SK-N-SH treated with all-trans-retinoic acid at 6 μM for 48 hours (cell line): Measurements from ENCODE around the gene NAGPA.
A peak's percentile ranks its signal among the peaks of the same experiment; 100 is the strongest.

Source experiments
- ATAC-seq: fragments of 200-7000 bp; cut with Tn5 transposase; 3 replicates; pipeline ENCODE4 v1.9.1; 2020; ENCODE audit warnings: mild to moderate bottlenecking, moderate library complexity
- ARNTL ChIP-seq: fragments of 450-650 bp; formaldehyde crosslinking; IDR thresholded peaks from 2 replicates; pipeline ENCODE4 v1.5.0; 2020; ENCODE audit warnings: low read depth, mild to moderate bottlenecking, moderate library complexity, borderline replicate concordance
- BACH2 ChIP-seq: fragments of 250-450 bp; sonication (Bioruptor Pico); IDR thresholded peaks from 2 replicates; pipeline ENCODE4 v1.9.0; 2021; ENCODE audit warnings: mild to moderate bottlenecking, borderline replicate concordance
- CREB5 ChIP-seq: fragments of 250-450 bp; sonication (Bioruptor Pico); IDR thresholded peaks from 2 replicates; pipeline ENCODE4 v1.5.1; 2020; ENCODE audit warnings: low read depth, mild to moderate bottlenecking, moderate library complexity
- CSDC2 ChIP-seq: fragments of 250-450 bp; sonication (Bioruptor Pico); IDR thresholded peaks from 2 replicates; pipeline ENCODE4 v1.5.0; 2020; ENCODE audit warnings: mild to moderate bottlenecking, moderate library complexity
- CSRNP3 ChIP-seq: fragments of 250-450 bp; sonication (Bioruptor Pico); IDR thresholded peaks from 2 replicates; pipeline ENCODE4 v1.5.1; 2021; ENCODE audit warnings: mild to moderate bottlenecking, moderate library complexity
- ESRRG ChIP-seq: fragments of 250-450 bp; sonication (Bioruptor Pico); IDR thresholded peaks from 2 replicates; pipeline ENCODE4 v1.6.1; 2021; ENCODE audit warnings: mild to moderate bottlenecking
- GLIS3 ChIP-seq: fragments of 250-450 bp; sonication (Bioruptor Pico); IDR thresholded peaks from 2 replicates; pipeline ENCODE4 v1.5.0; 2020; ENCODE audit warnings: mild to moderate bottlenecking, moderate library complexity
- ISL1 ChIP-seq: fragments of 250-450 bp; sonication (Bioruptor Pico); IDR thresholded peaks from 2 replicates; pipeline ENCODE4 v2.1.2; 2022; ENCODE audit warnings: mild to moderate bottlenecking, moderate library complexity
- OSR1 ChIP-seq: fragments of 250-450 bp; sonication (Bioruptor Pico); IDR thresholded peaks from 2 replicates; pipeline ENCODE4 v1.8.0; 2022; ENCODE audit warnings: moderate library complexity, mild to moderate bottlenecking, inconsistent platforms
- PPARA ChIP-seq: fragments of 250-450 bp; sonication (Bioruptor Pico); IDR thresholded peaks from 2 replicates; pipeline ENCODE4 v1.5.0; 2020; ENCODE audit warnings: mild to moderate bottlenecking, borderline replicate concordance
- RARB ChIP-seq: fragments of 250-450 bp; sonication (Bioruptor Pico); IDR thresholded peaks from 2 replicates; pipeline ENCODE4 v1.8.0; 2021; ENCODE audit warnings: mild to moderate bottlenecking, moderate library complexity
- SNAI2 ChIP-seq: fragments of 250-450 bp; sonication (Bioruptor Pico); IDR thresholded peaks from 2 replicates; pipeline ENCODE4 v1.5.0; 2020; ENCODE audit warnings: mild to moderate bottlenecking, moderate library complexity
- TCF4 ChIP-seq: fragments of 250-450 bp; sonication (Bioruptor Pico); IDR thresholded peaks from 2 replicates; pipeline ENCODE4 v1.8.0; 2021; ENCODE audit warnings: mild to moderate bottlenecking, moderate library complexity, borderline replicate concordance
- TOX ChIP-seq: fragments of 250-450 bp; sonication (Bioruptor Pico); IDR thresholded peaks from 2 replicates; pipeline ENCODE4 v1.8.0; 2021; ENCODE audit warnings: mild to moderate bottlenecking, moderate library complexity, borderline replicate concordance
- TSHZ2 ChIP-seq: fragments of 250-450 bp; sonication (Bioruptor Pico); IDR thresholded peaks from 2 replicates; pipeline ENCODE4 v1.5.0; 2020; ENCODE audit warnings: mild to moderate bottlenecking, moderate library complexity
- ZC3H10 ChIP-seq: fragments of 250-450 bp; sonication (Bioruptor Pico); IDR thresholded peaks from 2 replicates; pipeline ENCODE4 v1.5.1; 2021; ENCODE audit warnings: mild to moderate bottlenecking, moderate library complexity
- ZFP3 ChIP-seq: fragments of 250-450 bp; sonication (Bioruptor Pico); IDR thresholded peaks from 2 replicates; pipeline ENCODE4 v1.5.0; 2020; ENCODE audit warnings: mild to moderate bottlenecking, moderate library complexity
- ZFP30 ChIP-seq: fragments of 450-650 bp; formaldehyde crosslinking; IDR thresholded peaks from 2 replicates; pipeline ENCODE4 v1.5.0; 2022; ENCODE audit warnings: mild to moderate bottlenecking, moderate library complexity
- ZNF565 ChIP-seq: fragments of 450-650 bp; formaldehyde crosslinking; conservative IDR thresholded peaks from 2 replicates; pipeline ENCODE4 v1.5.0; 2020; ENCODE audit warnings: low read depth, mild to moderate bottlenecking, moderate library complexity
- ZNF70 ChIP-seq: fragments of 450-650 bp; formaldehyde crosslinking; IDR thresholded peaks from 2 replicates; pipeline ENCODE4 v1.5.0; 2020; ENCODE audit warnings: mild to moderate bottlenecking, moderate library complexity
- ZNF8 ChIP-seq: fragments of 450-650 bp; formaldehyde crosslinking; IDR thresholded peaks from 2 replicates; pipeline ENCODE4 v1.5.0; 2020; ENCODE audit warnings: mild to moderate bottlenecking, moderate library complexity
- TF ChIP-seq, protein P1 (sequence below): fragments of 250-450 bp; sonication (Bioruptor Pico); IDR thresholded peaks from 2 replicates; pipeline ENCODE4 v1.8.0; 2021; ENCODE audit warnings: low read depth, mild to moderate bottlenecking, moderate library complexity, borderline replicate concordance
- TF ChIP-seq, protein P2 (sequence below): fragments of 250-450 bp; sonication (Bioruptor Pico); IDR thresholded peaks from 2 replicates; pipeline ENCODE4 v1.8.0; 2020; ENCODE audit warnings: mild to moderate bottlenecking, moderate library complexity, borderline replicate concordance

Gene NAGPA

GRCh38 chr16:5059386-5060072 is 25.8 kb upstream of the NAGPA start:
- ATAC-seq = no peak
- TF ChIP-seq OSR1 (CRISPR knock-in tag) = no peak
- no peak for TF ChIP-seq PPARA (CRISPR knock-in tag)
- no peak for TF ChIP-seq CSDC2 (CRISPR knock-in tag)
- TF ChIP-seq, protein P1, sequence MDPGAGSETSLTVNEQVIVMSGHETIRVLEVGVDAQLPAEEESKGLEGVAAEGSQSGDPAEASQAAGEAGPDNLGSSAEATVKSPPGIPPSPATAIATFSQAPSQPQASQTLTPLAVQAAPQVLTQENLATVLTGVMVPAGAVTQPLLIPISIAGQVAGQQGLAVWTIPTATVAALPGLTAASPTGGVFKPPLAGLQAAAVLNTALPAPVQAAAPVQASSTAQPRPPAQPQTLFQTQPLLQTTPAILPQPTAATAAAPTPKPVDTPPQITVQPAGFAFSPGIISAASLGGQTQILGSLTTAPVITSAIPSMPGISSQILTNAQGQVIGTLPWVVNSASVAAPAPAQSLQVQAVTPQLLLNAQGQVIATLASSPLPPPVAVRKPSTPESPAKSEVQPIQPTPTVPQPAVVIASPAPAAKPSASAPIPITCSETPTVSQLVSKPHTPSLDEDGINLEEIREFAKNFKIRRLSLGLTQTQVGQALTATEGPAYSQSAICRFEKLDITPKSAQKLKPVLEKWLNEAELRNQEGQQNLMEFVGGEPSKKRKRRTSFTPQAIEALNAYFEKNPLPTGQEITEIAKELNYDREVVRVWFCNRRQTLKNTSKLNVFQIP (CRISPR knock-in tag) = no peak
- no peak for TF ChIP-seq ESRRG (CRISPR knock-in tag)
- TF ChIP-seq ISL1 = no peak
- no peak for TF ChIP-seq TCF4 (CRISPR knock-in tag)
- no peak for TF ChIP-seq ZC3H10 (CRISPR knock-in tag)
- no peak for TF ChIP-seq BACH2
- TF ChIP-seq ZFP3 (CRISPR knock-in tag) = no peak
- TF ChIP-seq ZNF70 (CRISPR knock-in tag) = no peak
- TF ChIP-seq, protein P2, sequence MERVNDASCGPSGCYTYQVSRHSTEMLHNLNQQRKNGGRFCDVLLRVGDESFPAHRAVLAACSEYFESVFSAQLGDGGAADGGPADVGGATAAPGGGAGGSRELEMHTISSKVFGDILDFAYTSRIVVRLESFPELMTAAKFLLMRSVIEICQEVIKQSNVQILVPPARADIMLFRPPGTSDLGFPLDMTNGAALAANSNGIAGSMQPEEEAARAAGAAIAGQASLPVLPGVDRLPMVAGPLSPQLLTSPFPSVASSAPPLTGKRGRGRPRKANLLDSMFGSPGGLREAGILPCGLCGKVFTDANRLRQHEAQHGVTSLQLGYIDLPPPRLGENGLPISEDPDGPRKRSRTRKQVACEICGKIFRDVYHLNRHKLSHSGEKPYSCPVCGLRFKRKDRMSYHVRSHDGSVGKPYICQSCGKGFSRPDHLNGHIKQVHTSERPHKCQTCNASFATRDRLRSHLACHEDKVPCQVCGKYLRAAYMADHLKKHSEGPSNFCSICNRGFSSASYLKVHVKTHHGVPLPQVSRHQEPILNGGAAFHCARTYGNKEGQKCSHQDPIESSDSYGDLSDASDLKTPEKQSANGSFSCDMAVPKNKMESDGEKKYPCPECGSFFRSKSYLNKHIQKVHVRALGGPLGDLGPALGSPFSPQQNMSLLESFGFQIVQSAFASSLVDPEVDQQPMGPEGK (CRISPR knock-in tag) = no peak
- TF ChIP-seq TOX (CRISPR knock-in tag) = no peak
- TF ChIP-seq ZFP30 (CRISPR knock-in tag) = no peak
- no peak for TF ChIP-seq ZNF565 (CRISPR knock-in tag)
- no peak for TF ChIP-seq RARB

DNA sequence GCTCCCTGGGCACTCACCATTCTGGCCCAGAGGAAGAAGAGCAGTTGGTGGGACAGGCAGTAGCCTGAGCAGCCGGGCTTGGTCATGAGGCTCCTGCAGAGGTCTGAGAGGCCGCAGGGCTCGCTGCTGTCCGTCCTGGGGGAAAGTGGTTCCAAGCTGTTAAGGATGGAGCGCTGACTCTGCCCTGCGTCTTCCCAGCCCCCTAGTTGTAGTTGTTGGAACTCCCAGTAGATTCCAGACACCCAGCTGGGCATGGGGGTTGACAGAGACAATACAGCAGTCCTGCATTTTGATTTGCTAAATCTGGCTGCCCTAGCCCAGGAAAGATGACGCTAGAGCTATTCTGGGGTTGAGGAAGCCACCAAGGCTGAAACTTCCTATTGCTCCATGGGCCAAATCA is 24.7 kb upstream of the NAGPA start:
- TF ChIP-seq GLIS3 (CRISPR knock-in tag) (no peak), RARB (no peak), ZFP3 (CRISPR knock-in tag) (no peak), BACH2 (no peak), ISL1 (no peak), CREB5 (CRISPR knock-in tag) (no peak), CSDC2 (CRISPR knock-in tag) (no peak), ZNF8 (CRISPR knock-in tag) (no peak), SNAI2 (CRISPR knock-in tag) (no peak), TSHZ2 (CRISPR knock-in tag) (no peak), ARNTL (CRISPR knock-in tag) (no peak), OSR1 (CRISPR knock-in tag) (no peak), TOX (CRISPR knock-in tag) (no peak), ESRRG (CRISPR knock-in tag) (no peak), PPARA (CRISPR knock-in tag) (no peak), CSRNP3 (CRISPR knock-in tag) (no peak)
- TF ChIP-seq, protein P2 (CRISPR knock-in tag) = no peak
- peak; percentile 40 for ATAC-seq
